ENCODE data around the gene GPR55. TPM values are rescaled to one million over a fixed set of nuclear protein-coding genes. Genes with fewer than 3 reads are reported as not detected.
A peak's percentile ranks its signal among the peaks of the same experiment; 100 is the strongest.
"Not testable (repeated sequence)": the region's sequence is repeated elsewhere in the genome, so short reads cannot be mapped to it uniquely, and the experiment has no call there.

Gene GPR55
- total RNA-seq, 1 experiment from 2014 or later, result not detected

GRCh38 chr2:230968921-230969658 is 44.0 kb upstream of the GPR55 start:
- CTCF ChIA-PET, result interaction anchor here (1.4 kb wide), 1 partner anchor 18 kb away, joined by 3 read pairs; no protein-coding TSS in a partner anchor
- H3K27me3 Mint-ChIP-seq (ENCODE audit: unreplicated experiment), result no peaks in the 10 kb centered on the region
- no peak for DNase-seq
- no TSS peak for BruUV-seq (replicated peaks)
- intact Hi-C loops (cut with micrococcal nuclease; ENCODE audit: unreplicated experiment), result no loop called here
- no peaks in the 10 kb centered on the region for H3K9me3 Mint-ChIP-seq (ENCODE audit: low read depth, unreplicated experiment)
- no peaks in the 10 kb centered on the region for H3K36me3 Mint-ChIP-seq (ENCODE audit: insufficient read depth, unreplicated experiment)
- H3K4me1 Mint-ChIP-seq (ENCODE audit: low read depth, unreplicated experiment), result peaks cover 16% of the 10 kb centered on the region
- peak overlapping the region; percentile 48 for H3K4me3 Mint-ChIP-seq (ENCODE audit: low read depth, unreplicated experiment)
- no peak overlapping the region for H3K27ac Mint-ChIP-seq (ENCODE audit: unreplicated experiment)
- TF ChIP-seq CTCF (IDR thresholded peaks at IDR 0.05; ENCODE audit: unreplicated experiment), result no peak

GRCh38 chr2:230968314-230968713 is 43.3 kb upstream of the GPR55 start:
- H3K27ac Mint-ChIP-seq (ENCODE audit: unreplicated experiment); intact Hi-C loops (cut with micrococcal nuclease; ENCODE audit: unreplicated experiment); H3K9me3 Mint-ChIP-seq (ENCODE audit: low read depth, unreplicated experiment); H3K4me3 Mint-ChIP-seq (ENCODE audit: low read depth, unreplicated experiment); H3K36me3 Mint-ChIP-seq (ENCODE audit: insufficient read depth, unreplicated experiment); DNase-seq; BruUV-seq (replicated peaks); H3K27me3 Mint-ChIP-seq (ENCODE audit: unreplicated experiment): not testable (repeated sequence)
- CTCF ChIA-PET, result interaction anchor here (0.6 to 0.7 kb wide), 2 partner anchors 140 to 183 kb away, joined by 5 to 8 read pairs; no protein-coding TSS in a partner anchor
- peaks cover 16% of the 10 kb centered on the region for H3K4me1 Mint-ChIP-seq (ENCODE audit: low read depth, unreplicated experiment)

- CTCF ChIA-PET, result no interaction called here
- no peak for DNase-seq
- H3K36me3 Mint-ChIP-seq (ENCODE audit: insufficient read depth, unreplicated experiment), result no peaks in the 10 kb centered on the region
- no peaks in the 10 kb centered on the region for H3K9me3 Mint-ChIP-seq (ENCODE audit: low read depth, unreplicated experiment)
- no peak overlapping the region for H3K4me3 Mint-ChIP-seq (ENCODE audit: low read depth, unreplicated experiment)
- peaks cover 16% of the 10 kb centered on the region for H3K4me1 Mint-ChIP-seq (ENCODE audit: low read depth, unreplicated experiment)
- H3K27ac Mint-ChIP-seq (ENCODE audit: unreplicated experiment), result no peak overlapping the region
- BruUV-seq (replicated peaks), result no TSS peak
- intact Hi-C loops (cut with micrococcal nuclease; ENCODE audit: unreplicated experiment), result no loop called here
- peaks cover 16% of the 10 kb centered on the region for H3K27me3 Mint-ChIP-seq (ENCODE audit: unreplicated experiment)
- TF ChIP-seq CTCF (IDR thresholded peaks at IDR 0.05; ENCODE audit: unreplicated experiment), result no peak
Observed at GRCh38 chr2:230967113-230967512, 42.1 kb upstream of the GPR55 start.

GRCh38 chr2:230964136-230964730 is 39.2 kb upstream of the GPR55 start:
- TF ChIP-seq CTCF (IDR thresholded peaks at IDR 0.05; ENCODE audit: unreplicated experiment), result no peak
- intact Hi-C loops (cut with micrococcal nuclease; ENCODE audit: unreplicated experiment), result no loop called here
- CTCF ChIA-PET, result no interaction called here
- no peaks in the 10 kb centered on the region for H3K9me3 Mint-ChIP-seq (ENCODE audit: low read depth, unreplicated experiment)
- no peak overlapping the region for H3K27ac Mint-ChIP-seq (ENCODE audit: unreplicated experiment)
- H3K36me3 Mint-ChIP-seq (ENCODE audit: insufficient read depth, unreplicated experiment), result no peaks in the 10 kb centered on the region
- BruUV-seq (replicated peaks), result no TSS peak
- no peak overlapping the region for H3K4me3 Mint-ChIP-seq (ENCODE audit: low read depth, unreplicated experiment)
- DNase-seq, result no peak
- peaks cover 45% of the 10 kb centered on the region for H3K27me3 Mint-ChIP-seq (ENCODE audit: unreplicated experiment)
- peaks cover 8% of the 10 kb centered on the region for H3K4me1 Mint-ChIP-seq (ENCODE audit: low read depth, unreplicated experiment)

GRCh38 chr2:230961091-230961491 is 36.0 kb upstream of the GPR55 start:
- intact Hi-C loops (cut with micrococcal nuclease; ENCODE audit: unreplicated experiment), result no loop called here
- CTCF ChIA-PET, result interaction anchor here (0.5 kb wide), 1 partner anchor 1903 kb away, joined by 6 read pairs; no protein-coding TSS in a partner anchor
- no peak for TF ChIP-seq CTCF (IDR thresholded peaks at IDR 0.05; ENCODE audit: unreplicated experiment)
- no peak overlapping the region for H3K4me3 Mint-ChIP-seq (ENCODE audit: low read depth, unreplicated experiment)
- no TSS peak for BruUV-seq (replicated peaks)
- no peaks in the 10 kb centered on the region for H3K36me3 Mint-ChIP-seq (ENCODE audit: insufficient read depth, unreplicated experiment)
- DNase-seq, result no peak
- H3K27me3 Mint-ChIP-seq (ENCODE audit: unreplicated experiment), result peaks cover 77% of the 10 kb centered on the region
- no peaks in the 10 kb centered on the region for H3K9me3 Mint-ChIP-seq (ENCODE audit: low read depth, unreplicated experiment)
- H3K27ac Mint-ChIP-seq (ENCODE audit: unreplicated experiment), result no peak overlapping the region
- peaks cover 9% of the 10 kb centered on the region for H3K4me1 Mint-ChIP-seq (ENCODE audit: low read depth, unreplicated experiment)
